SK-N-SH (cell line): ENCODE measurements around the gene KRT25. TPM values are rescaled to one million over a fixed set of nuclear protein-coding genes. Genes with fewer than 3 reads are reported as not detected.

Experiments
- CTCF ChIA-PET: fragments of 300-600, 350-600 bp; formaldehyde crosslinking; extraction: SDS; loops from one replicate; lab custom pipeline; 2021; lab: Yijun Ruan, JAX
- POLR2A ChIA-PET: fragments of 350-600 bp; sonication (Branson Sonifier 250); formaldehyde crosslinking; extraction: SDS; loops from one replicate; lab custom pipeline; 2020; ENCODE audit warnings: antibody characterized with exemption, inconsistent platforms; lab: Yijun Ruan, JAX
- DNase-seq: peaks from one replicate; pipeline ENCODE4 v3.0.0; 2012
- H2AFZ ChIP-seq: fragments of 200-600 bp; sonication (generic); 2 replicates; pipeline ENCODE4 v1.8.1; 2016; ENCODE audit warnings: antibody characterized with exemption, mild to moderate bottlenecking, low read depth
- H3F3A ChIP-seq: fragments of 200-600 bp; sonication (generic); replicated peaks from 2 replicates; pipeline ENCODE3; 2016; ENCODE audit warnings: antibody characterized with exemption, mild to moderate bottlenecking; ENCODE audit not compliant: insufficient read depth
- H3K27ac ChIP-seq, 2 experiments: fragments of 200-500 bp in 1 of 2; fragments of 200-600 bp in 1 of 2; sonication (Bioruptor generic) in 1 of 2; sonication (generic), shearing (Covaris generic) in 1 of 2; 2 replicates each; pipeline versions ENCODE4 v1.5.1 to v1.6.1; 2014 to 2016; ENCODE audit warnings: low read depth in 2 of 2, inconsistent platforms in 1 of 2, low read length in 1 of 2, mild to moderate bottlenecking in 1 of 2, mixed read lengths in 1 of 2
- H3K27me3 ChIP-seq: fragments of 200-600 bp; sonication (generic), shearing (Covaris generic); 2 replicates; pipeline ENCODE4 v1.6.1; 2016; ENCODE audit warnings: mixed run types; ENCODE audit not compliant: insufficient read depth
- H3K36me3 ChIP-seq, 2 experiments: fragments of 200-500 bp in 1 of 2; fragments of 200-600 bp in 1 of 2; sonication (Bioruptor generic) in 1 of 2; sonication (generic) in 1 of 2; replicated peaks in 1 of 2; 2 replicates each; pipeline versions ENCODE3 to v1.5.1; 2014 to 2016; ENCODE audit warnings: low read length in 1 of 2, mild to moderate bottlenecking in 1 of 2; ENCODE audit not compliant: insufficient read depth in 2 of 2, control insufficient read depth in 1 of 2
- H3K4me1 ChIP-seq, 2 experiments: fragments of 200-500 bp in 1 of 2; fragments of 200-600 bp in 1 of 2; sonication (Bioruptor generic) in 1 of 2; sonication (generic), shearing (Covaris generic) in 1 of 2; 2 replicates each; pipeline versions ENCODE4 v1.5.1 to v1.6.1; 2014 to 2016; ENCODE audit warnings: low read depth in 1 of 2, low read length in 1 of 2, mixed run types in 1 of 2; ENCODE audit not compliant: insufficient read depth in 2 of 2, control insufficient read depth in 1 of 2
- H3K4me2 ChIP-seq: fragments of 200-600 bp; sonication (generic), shearing (Covaris generic); 2 replicates; pipeline ENCODE4 v1.6.1; 2017; ENCODE audit warnings: mixed run types
- H3K4me3 ChIP-seq, 2 experiments: fragments of 200-500 bp in 1 of 2; fragments of 200-600 bp in 1 of 2; sonication (Bioruptor generic) in 1 of 2; sonication (generic), shearing (Covaris generic) in 1 of 2; 2 replicates each; pipeline versions ENCODE4 v1.5.1 to v1.8.1; 2014 to 2016; ENCODE audit warnings: low read depth in 2 of 2, inconsistent platforms in 1 of 2, low read length in 1 of 2, mild to moderate bottlenecking in 1 of 2, mixed read lengths in 1 of 2, moderate library complexity in 1 of 2
- H3K79me2 ChIP-seq: fragments of 200-600 bp; sonication (generic); 2 replicates; pipeline ENCODE4 v1.8.1; 2017; ENCODE audit warnings: mild to moderate bottlenecking; ENCODE audit not compliant: insufficient read depth
- H3K9ac ChIP-seq: fragments of 200-600 bp; sonication (generic); 2 replicates; pipeline ENCODE4 v1.6.1; 2017; ENCODE audit warnings: mixed run types
- H3K9me2 ChIP-seq: fragments of 200-600 bp; sonication (generic); 2 replicates; pipeline ENCODE4 v1.6.1; 2017; ENCODE audit warnings: mixed run types
- H3K9me3 ChIP-seq: fragments of 200-600 bp; sonication (generic); 2 replicates; pipeline ENCODE4 v1.6.1; 2017; ENCODE audit warnings: mixed run types, mild to moderate bottlenecking, moderate library complexity
- H4K20me1 ChIP-seq: fragments of 200-600 bp; sonication (generic); 2 replicates; pipeline ENCODE4 v1.6.1; 2017; ENCODE audit warnings: mild to moderate bottlenecking, mixed run types; ENCODE audit not compliant: insufficient read depth
- ELF1 ChIP-seq: IDR thresholded peaks from 2 replicates; pipeline ENCODE4 v1.4.0; 2012
- EP300 ChIP-seq, 2 experiments: IDR thresholded peaks; 2 replicates each; pipeline versions ENCODE4 v1.4.0 to v1.6.1; 2012; ENCODE audit warnings: borderline replicate concordance in 1 of 2, low read depth in 1 of 2, low read length in 1 of 2
- EZH2phosphoT487 ChIP-seq: fragments of 200-600 bp; sonication (generic); IDR thresholded peaks from 2 replicates; pipeline ENCODE4 v1.6.1; 2017; ENCODE audit warnings: low read depth, mixed run types, mild to moderate bottlenecking, antibody characterized with exemption, moderate library complexity, borderline replicate concordance
- FOXJ3 ChIP-seq: sonication (generic); formaldehyde crosslinking; IDR thresholded peaks from 2 replicates; pipeline ENCODE4 v1.5.1; 2020; ENCODE audit warnings: mild to moderate bottlenecking, missing genetic modification reagents
- FOXM1 ChIP-seq: IDR thresholded peaks from 2 replicates; pipeline ENCODE4 v1.4.0; 2012; ENCODE audit warnings: low read depth, mild to moderate bottlenecking
- GATA2 ChIP-seq: sonication (generic); formaldehyde crosslinking; IDR thresholded peaks from 2 replicates; pipeline ENCODE4 v1.5.0; 2020; ENCODE audit warnings: mild to moderate bottlenecking, missing genetic modification reagents
- TAF1 ChIP-seq: IDR thresholded peaks from 2 replicates; pipeline ENCODE4 v1.6.1; 2012; ENCODE audit warnings: low read depth, mild to moderate bottlenecking, low read length, moderate library complexity, borderline replicate concordance
- TCF12 ChIP-seq: IDR thresholded peaks from 2 replicates; pipeline ENCODE4 v1.4.0; 2012
- TEAD4 ChIP-seq: IDR thresholded peaks from 2 replicates; pipeline ENCODE4 v1.4.0; 2012; ENCODE audit warnings: mild to moderate bottlenecking, borderline replicate concordance; ENCODE audit not compliant: insufficient read depth
- WGBS: methylation state at CpG from one replicate; pipeline ENCODE4 v1.1.6; 2017; ENCODE audit warnings: low lambda C conversion rate; 5-methylcytosine and 5-hydroxymethylcytosine counted together
- polyA plus RNA-seq, 3 experiments: library from polyadenylated mRNA; depleted of rRNA; stranded (reverse); fragments of >200 nt; gene quantifications; 2 replicates each; pipeline ENCODE4 v1.2.3, GENCODE V29; 2012
- TF ChIP-seq, protein P1 (sequence below): IDR thresholded peaks from 2 replicates; pipeline ENCODE4 v1.4.0; 2012; ENCODE audit warnings: low read depth, borderline replicate concordance
- TF ChIP-seq, protein P2 (sequence below): fragments of 200-600 bp; sonication (generic); IDR thresholded peaks from 2 replicates; pipeline ENCODE4 v1.6.1; 2017; ENCODE audit warnings: antibody characterized with exemption, mild to moderate bottlenecking, moderate library complexity
- TF ChIP-seq, protein P3 (sequence below): fragments of 150-350 bp; IDR thresholded peaks from 2 replicates; pipeline ENCODE4 v1.6.1; 2017; ENCODE audit warnings: antibody characterized with exemption, low read length, low read depth, borderline replicate concordance
- TF ChIP-seq, protein P4 (sequence below): IDR thresholded peaks from 2 replicates; pipeline ENCODE4; 2012

Gene KRT25
- polyA plus RNA-seq, 1 of the 3 experiments (the other 2 are of a cell fraction): not detected

DNA sequence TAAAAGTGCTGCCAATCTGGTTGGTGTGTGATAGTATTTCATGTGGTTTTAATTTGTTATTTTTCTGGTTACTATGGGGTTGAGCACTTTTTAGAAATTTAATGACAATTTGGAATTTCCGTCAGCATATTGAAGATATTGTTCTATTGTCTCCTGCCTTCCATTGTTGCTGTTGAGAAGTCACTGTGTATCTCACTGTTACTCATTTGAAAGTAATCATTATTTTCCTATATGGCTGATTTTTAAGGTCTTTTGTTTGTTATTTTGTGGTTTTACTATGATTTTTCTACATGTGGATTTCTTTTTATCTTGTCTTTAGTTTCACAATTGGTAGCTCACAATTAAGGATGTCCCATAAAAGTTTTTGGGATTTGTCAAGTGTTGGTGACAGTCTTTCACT is 8.6 kb upstream of the KRT25 start:
- CTCF ChIA-PET: no interaction called here

More for the DNA sequence above, 8.6 kb upstream of the KRT25 start:
- 9% methylated on average over 1 of the region's 1 CpG for WGBS
- Histone ChIP-seq H3K4me3 (no peak overlapping the region), H3K36me3 (no peaks in the 10 kb centered on the region), H3K27ac (no peak overlapping the region), H3K4me1 (no peaks in the 10 kb centered on the region), H3K4me2 (no peak overlapping the region), H3F3A (no peaks in the 10 kb centered on the region), H3K9me2 (no peaks in the 10 kb centered on the region), H3K9me3 (peaks cover 19% of the 10 kb centered on the region), H3K27me3 (no peaks in the 10 kb centered on the region), H2AFZ (no peak overlapping the region), H3K9ac (no peak overlapping the region), H4K20me1 (no peaks in the 10 kb centered on the region), H3K79me2 (no peaks in the 10 kb centered on the region)
- no peak for DNase-seq
- TF ChIP-seq, protein P1, sequence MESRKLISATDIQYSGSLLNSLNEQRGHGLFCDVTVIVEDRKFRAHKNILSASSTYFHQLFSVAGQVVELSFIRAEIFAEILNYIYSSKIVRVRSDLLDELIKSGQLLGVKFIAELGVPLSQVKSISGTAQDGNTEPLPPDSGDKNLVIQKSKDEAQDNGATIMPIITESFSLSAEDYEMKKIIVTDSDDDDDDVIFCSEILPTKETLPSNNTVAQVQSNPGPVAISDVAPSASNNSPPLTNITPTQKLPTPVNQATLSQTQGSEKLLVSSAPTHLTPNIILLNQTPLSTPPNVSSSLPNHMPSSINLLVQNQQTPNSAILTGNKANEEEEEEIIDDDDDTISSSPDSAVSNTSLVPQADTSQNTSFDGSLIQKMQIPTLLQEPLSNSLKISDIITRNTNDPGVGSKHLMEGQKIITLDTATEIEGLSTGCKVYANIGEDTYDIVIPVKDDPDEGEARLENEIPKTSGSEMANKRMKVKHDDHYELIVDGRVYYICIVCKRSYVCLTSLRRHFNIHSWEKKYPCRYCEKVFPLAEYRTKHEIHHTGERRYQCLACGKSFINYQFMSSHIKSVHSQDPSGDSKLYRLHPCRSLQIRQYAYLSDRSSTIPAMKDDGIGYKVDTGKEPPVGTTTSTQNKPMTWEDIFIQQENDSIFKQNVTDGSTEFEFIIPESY: no peak
- TF ChIP-seq, protein P2, sequence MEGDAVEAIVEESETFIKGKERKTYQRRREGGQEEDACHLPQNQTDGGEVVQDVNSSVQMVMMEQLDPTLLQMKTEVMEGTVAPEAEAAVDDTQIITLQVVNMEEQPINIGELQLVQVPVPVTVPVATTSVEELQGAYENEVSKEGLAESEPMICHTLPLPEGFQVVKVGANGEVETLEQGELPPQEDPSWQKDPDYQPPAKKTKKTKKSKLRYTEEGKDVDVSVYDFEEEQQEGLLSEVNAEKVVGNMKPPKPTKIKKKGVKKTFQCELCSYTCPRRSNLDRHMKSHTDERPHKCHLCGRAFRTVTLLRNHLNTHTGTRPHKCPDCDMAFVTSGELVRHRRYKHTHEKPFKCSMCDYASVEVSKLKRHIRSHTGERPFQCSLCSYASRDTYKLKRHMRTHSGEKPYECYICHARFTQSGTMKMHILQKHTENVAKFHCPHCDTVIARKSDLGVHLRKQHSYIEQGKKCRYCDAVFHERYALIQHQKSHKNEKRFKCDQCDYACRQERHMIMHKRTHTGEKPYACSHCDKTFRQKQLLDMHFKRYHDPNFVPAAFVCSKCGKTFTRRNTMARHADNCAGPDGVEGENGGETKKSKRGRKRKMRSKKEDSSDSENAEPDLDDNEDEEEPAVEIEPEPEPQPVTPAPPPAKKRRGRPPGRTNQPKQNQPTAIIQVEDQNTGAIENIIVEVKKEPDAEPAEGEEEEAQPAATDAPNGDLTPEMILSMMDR: no peak
- TF ChIP-seq TCF12 (no peak), EZH2phosphoT487 (no peak), TAF1 (no peak), EP300 (IDR thresholded peaks at IDR 0.05; ENCODE audit: borderline replicate concordance in 1 of 2, low read depth in 1 of 2, low read length in 1 of 2) (no peak), GATA2 (CRISPR knock-in tag) (no peak), FOXM1 (no peak), TEAD4 (no peak), FOXJ3 (no peak), ELF1 (no peak)
- TF ChIP-seq, protein P3, sequence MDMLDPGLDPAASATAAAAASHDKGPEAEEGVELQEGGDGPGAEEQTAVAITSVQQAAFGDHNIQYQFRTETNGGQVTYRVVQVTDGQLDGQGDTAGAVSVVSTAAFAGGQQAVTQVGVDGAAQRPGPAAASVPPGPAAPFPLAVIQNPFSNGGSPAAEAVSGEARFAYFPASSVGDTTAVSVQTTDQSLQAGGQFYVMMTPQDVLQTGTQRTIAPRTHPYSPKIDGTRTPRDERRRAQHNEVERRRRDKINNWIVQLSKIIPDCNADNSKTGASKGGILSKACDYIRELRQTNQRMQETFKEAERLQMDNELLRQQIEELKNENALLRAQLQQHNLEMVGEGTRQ: no peak
- TF ChIP-seq, protein P4, sequence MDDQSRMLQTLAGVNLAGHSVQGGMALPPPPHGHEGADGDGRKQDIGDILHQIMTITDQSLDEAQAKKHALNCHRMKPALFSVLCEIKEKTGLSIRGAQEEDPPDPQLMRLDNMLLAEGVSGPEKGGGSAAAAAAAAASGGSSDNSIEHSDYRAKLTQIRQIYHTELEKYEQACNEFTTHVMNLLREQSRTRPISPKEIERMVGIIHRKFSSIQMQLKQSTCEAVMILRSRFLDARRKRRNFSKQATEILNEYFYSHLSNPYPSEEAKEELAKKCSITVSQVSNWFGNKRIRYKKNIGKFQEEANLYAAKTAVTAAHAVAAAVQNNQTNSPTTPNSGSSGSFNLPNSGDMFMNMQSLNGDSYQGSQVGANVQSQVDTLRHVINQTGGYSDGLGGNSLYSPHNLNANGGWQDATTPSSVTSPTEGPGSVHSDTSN: no peak
- POLR2A ChIA-PET: no interaction called here
